ENCODE results near the gene HLX.

DNA sequence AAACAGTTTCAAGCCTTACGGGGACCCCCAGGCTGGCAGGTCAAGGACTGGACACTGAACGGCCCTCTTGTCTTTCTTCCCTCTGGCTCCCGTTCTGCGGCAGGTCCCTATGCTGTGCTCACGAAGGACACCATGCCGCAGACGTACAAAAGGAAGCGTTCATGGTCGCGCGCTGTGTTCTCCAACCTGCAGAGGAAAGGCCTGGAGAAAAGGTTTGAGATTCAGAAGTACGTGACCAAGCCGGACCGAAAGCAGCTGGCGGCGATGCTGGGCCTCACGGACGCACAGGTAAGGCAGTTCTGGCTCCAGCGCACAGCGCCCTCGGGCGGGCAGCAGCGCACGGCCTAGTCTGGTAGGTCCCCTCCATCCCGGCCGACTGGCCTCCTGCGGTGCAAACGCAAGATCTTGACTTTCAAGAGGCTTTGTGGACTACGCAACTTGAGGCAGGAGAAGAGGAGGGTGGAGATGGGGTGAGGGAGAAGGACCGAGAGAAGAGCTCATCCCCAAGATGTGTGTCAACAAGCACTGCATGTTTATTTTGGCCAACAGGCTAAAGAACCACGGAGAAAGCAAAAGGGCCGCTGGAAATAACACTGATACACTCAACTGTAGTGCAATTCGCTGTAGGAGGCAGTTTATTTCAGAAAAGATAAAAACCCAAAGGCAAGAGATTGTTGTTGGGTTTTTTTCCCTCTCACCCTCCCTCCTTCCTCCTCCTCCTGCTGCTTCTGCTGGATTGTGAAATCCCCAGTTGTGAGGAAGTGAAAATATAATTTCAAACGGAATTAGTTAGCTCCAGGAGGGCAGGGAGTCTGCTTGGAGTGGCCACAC lies 3.0 kb downstream of the HLX start:
- no peak for TF ChIP-seq CTCF (IDR thresholded peaks at IDR 0.05 in 8 of 11, conservative IDR thresholded peaks at IDR 0.05 in 3 of 11)
- peak in 1 of 3 donors; percentile 57 for TF ChIP-seq POLR2AphosphoS5 (IDR thresholded peaks at IDR 0.05)
